H9 (cell line): Measurements from ENCODE around the gene TBC1D5. TPM values are rescaled to one million over a fixed set of nuclear protein-coding genes. Genes with fewer than 3 reads are reported as not detected.

Experiments
- DNase-seq: peaks from one replicate; pipeline ENCODE4 v3.0.0-alpha.2; 2017
- H2AFZ ChIP-seq: one replicate; pipeline ENCODE4 v1.6.1; 2013; ENCODE audit warnings: mild to moderate bottlenecking, low read length, control low read depth, moderate library complexity
- H2AK5ac ChIP-seq: 2 replicates; pipeline ENCODE4 v1.6.1; 2013; ENCODE audit warnings: low read length, control low read depth, mixed read lengths; ENCODE audit not compliant: insufficient read length
- H2BK120ac ChIP-seq: one replicate; pipeline ENCODE4 v1.6.1; 2013; ENCODE audit warnings: low read depth, mild to moderate bottlenecking, low read length, control low read depth, inconsistent platforms; ENCODE audit not compliant: poor library complexity, severe bottlenecking
- H2BK12ac ChIP-seq: 2 replicates; pipeline ENCODE4 v1.6.1; 2013; ENCODE audit warnings: low read length, control low read depth, mixed read lengths, low read depth; ENCODE audit not compliant: insufficient read length
- H2BK15ac ChIP-seq: 2 replicates; pipeline ENCODE4 v1.6.1; 2013; ENCODE audit warnings: low read depth, low read length, control low read depth
- H2BK20ac ChIP-seq: one replicate; pipeline ENCODE4 v1.6.1; 2013; ENCODE audit warnings: low read depth, mild to moderate bottlenecking, low read length, control low read depth, inconsistent platforms; ENCODE audit not compliant: poor library complexity, severe bottlenecking
- H2BK5ac ChIP-seq: 2 replicates; pipeline ENCODE4 v1.6.1; 2013; ENCODE audit warnings: low read length, control low read depth, mixed read lengths; ENCODE audit not compliant: insufficient read length
- H3K14ac ChIP-seq: 2 replicates; pipeline ENCODE4 v1.6.1; 2013; ENCODE audit warnings: low read length, control low read depth; ENCODE audit not compliant: insufficient read depth
- H3K18ac ChIP-seq: 2 replicates; pipeline ENCODE4 v1.6.1; 2013; ENCODE audit warnings: low read depth, mild to moderate bottlenecking, mixed read lengths, low read length, control low read depth; ENCODE audit not compliant: insufficient read length
- H3K23ac ChIP-seq: 2 replicates; pipeline ENCODE4 v1.6.1; 2013; ENCODE audit warnings: low read length, control low read depth, mixed read lengths, low read depth; ENCODE audit not compliant: insufficient read length
- H3K23me2 ChIP-seq: 2 replicates; pipeline ENCODE4 v1.6.1; 2013; ENCODE audit warnings: low read depth, mild to moderate bottlenecking, mixed read lengths, low read length, control low read depth; ENCODE audit not compliant: insufficient read length, poor library complexity, severe bottlenecking
- H3K27ac ChIP-seq: 2 replicates; pipeline ENCODE4 v1.5.1; 2013; ENCODE audit warnings: low read length, control low read depth, mixed read lengths, low read depth; ENCODE audit not compliant: insufficient read length
- H3K27me3 ChIP-seq: 2 replicates; pipeline ENCODE4 v1.6.1; 2013; ENCODE audit warnings: low read length, control low read depth, inconsistent platforms; ENCODE audit not compliant: insufficient read depth
- H3K4ac ChIP-seq: 2 replicates; pipeline ENCODE4 v1.6.1; 2013; ENCODE audit warnings: low read depth, mild to moderate bottlenecking, control low read depth, inconsistent platforms, low read length, moderate library complexity
- H3K4me1 ChIP-seq: 2 replicates; pipeline ENCODE4 v1.6.1; 2013; ENCODE audit warnings: low read length, control low read depth, inconsistent platforms; ENCODE audit not compliant: insufficient read depth
- H3K4me2 ChIP-seq: 2 replicates; pipeline ENCODE4 v1.6.1; 2013; ENCODE audit warnings: low read length, control low read depth, mixed read lengths; ENCODE audit not compliant: insufficient read length, insufficient read depth
- H3K56ac ChIP-seq: 2 replicates; pipeline ENCODE4 v1.6.1; 2013; ENCODE audit warnings: low read depth, mild to moderate bottlenecking, mixed read lengths, low read length, control low read depth; ENCODE audit not compliant: insufficient read length
- H3K79me1 ChIP-seq: 2 replicates; pipeline ENCODE4 v1.6.1; 2013; ENCODE audit warnings: low read depth, mild to moderate bottlenecking, moderate library complexity, low read length, control low read depth, inconsistent platforms; ENCODE audit not compliant: insufficient read depth, poor library complexity, severe bottlenecking
- H3K79me2 ChIP-seq: 2 replicates; pipeline ENCODE4 v1.6.1; 2013; ENCODE audit warnings: low read length, control low read depth, inconsistent platforms; ENCODE audit not compliant: insufficient read depth
- H3K9ac ChIP-seq: 2 replicates; pipeline ENCODE4 v1.6.1; 2013; ENCODE audit warnings: low read length, control low read depth, mixed read lengths; ENCODE audit not compliant: insufficient read length; ENCODE audit errors: extremely low read depth
- H3K9me3 ChIP-seq: one replicate; pipeline ENCODE4 v1.6.1; 2013; ENCODE audit warnings: low read depth, low read length, inconsistent platforms; ENCODE audit not compliant: control insufficient read depth
- H3T11ph ChIP-seq: one replicate; pipeline ENCODE4 v1.6.1; 2013; ENCODE audit warnings: mild to moderate bottlenecking, low read length, control low read depth, inconsistent platforms
- H4K20me1 ChIP-seq: one replicate; pipeline ENCODE4 v1.6.1; 2013; ENCODE audit not compliant: control insufficient read depth, insufficient read length, insufficient read depth
- H4K5ac ChIP-seq: 2 replicates; pipeline ENCODE4 v1.6.1; 2013; ENCODE audit warnings: low read depth, mild to moderate bottlenecking, mixed read lengths, low read length, control low read depth; ENCODE audit not compliant: insufficient read length
- H4K8ac ChIP-seq: replicated peaks from 2 replicates; pipeline ENCODE4 v1.6.1; 2013; ENCODE audit warnings: low read length, control low read depth, mixed read lengths, low read depth; ENCODE audit not compliant: insufficient read length
- H4K91ac ChIP-seq: 2 replicates; pipeline ENCODE4 v1.6.1; 2013; ENCODE audit warnings: low read depth, mild to moderate bottlenecking, moderate library complexity, mixed read lengths, low read length, control low read depth; ENCODE audit not compliant: insufficient read length
- H3K27ac Mint-ChIP-seq, 3 experiments: 2 replicates in 2 of 3; 3 replicates in 1 of 3; pipeline ENCODE4 v1.8.0; 2020 to 2021; ENCODE audit warnings: mixed read lengths in 3 of 3, mild to moderate bottlenecking in 1 of 3, moderate library complexity in 1 of 3
- H3K27me3 Mint-ChIP-seq: 2 replicates; pipeline ENCODE4 v1.8.0; 2021; ENCODE audit warnings: low read depth, mild to moderate bottlenecking, moderate library complexity, mixed read lengths
- H3K36me3 Mint-ChIP-seq, 3 experiments: 2 replicates in 2 of 3; 3 replicates in 1 of 3; pipeline ENCODE4 v1.8.0; 2020 to 2021; ENCODE audit warnings: low read depth in 3 of 3, mixed read lengths in 3 of 3; ENCODE audit not compliant: insufficient read depth in 1 of 3
- H3K4me1 Mint-ChIP-seq, 2 experiments: 2 replicates each; pipeline ENCODE4 v1.8.0; 2020; ENCODE audit warnings: mixed read lengths in 2 of 2
- H3K4me3 Mint-ChIP-seq, 2 experiments: 2 replicates in 1 of 2; 3 replicates in 1 of 2; pipeline ENCODE4 v1.8.0; 2020 to 2021; ENCODE audit warnings: mild to moderate bottlenecking in 2 of 2, mixed read lengths in 2 of 2, moderate library complexity in 1 of 2
- H3K9me3 Mint-ChIP-seq, 2 experiments: 2 replicates in 1 of 2; 3 replicates in 1 of 2; pipeline ENCODE4 v1.8.0; 2020; ENCODE audit warnings: mild to moderate bottlenecking in 2 of 2, mixed read lengths in 2 of 2, moderate library complexity in 1 of 2
- WGBS: extraction: QIAGEN DNeasy Blood & Tissue Kit; methylation state at CpG from one replicate; pipeline ENCODE4 v1.1.7; 2013; ENCODE audit warnings: missing lambda C conversion rate, low lambda C conversion rate, mixed read lengths; ENCODE audit not compliant: insufficient read length; ENCODE audit errors: extremely low coverage; 5-methylcytosine and 5-hydroxymethylcytosine counted together
- total RNA-seq: library from RNA; stranded (reverse); gene quantifications from 2 replicates; pipeline ENCODE4 v1.2.1, GENCODE V29; 2021
- TF ChIP-seq, protein P1 (sequence below): fragments of 200-600 bp; sonication (generic); conservative IDR thresholded peaks from 3 replicates; pipeline ENCODE4 v1.8.0; 2021; ENCODE audit warnings: antibody characterized with exemption, mild to moderate bottlenecking

Gene TBC1D5
- total RNA-seq, 1 experiment from 2014 or later = 25.0 TPM

DNA sequence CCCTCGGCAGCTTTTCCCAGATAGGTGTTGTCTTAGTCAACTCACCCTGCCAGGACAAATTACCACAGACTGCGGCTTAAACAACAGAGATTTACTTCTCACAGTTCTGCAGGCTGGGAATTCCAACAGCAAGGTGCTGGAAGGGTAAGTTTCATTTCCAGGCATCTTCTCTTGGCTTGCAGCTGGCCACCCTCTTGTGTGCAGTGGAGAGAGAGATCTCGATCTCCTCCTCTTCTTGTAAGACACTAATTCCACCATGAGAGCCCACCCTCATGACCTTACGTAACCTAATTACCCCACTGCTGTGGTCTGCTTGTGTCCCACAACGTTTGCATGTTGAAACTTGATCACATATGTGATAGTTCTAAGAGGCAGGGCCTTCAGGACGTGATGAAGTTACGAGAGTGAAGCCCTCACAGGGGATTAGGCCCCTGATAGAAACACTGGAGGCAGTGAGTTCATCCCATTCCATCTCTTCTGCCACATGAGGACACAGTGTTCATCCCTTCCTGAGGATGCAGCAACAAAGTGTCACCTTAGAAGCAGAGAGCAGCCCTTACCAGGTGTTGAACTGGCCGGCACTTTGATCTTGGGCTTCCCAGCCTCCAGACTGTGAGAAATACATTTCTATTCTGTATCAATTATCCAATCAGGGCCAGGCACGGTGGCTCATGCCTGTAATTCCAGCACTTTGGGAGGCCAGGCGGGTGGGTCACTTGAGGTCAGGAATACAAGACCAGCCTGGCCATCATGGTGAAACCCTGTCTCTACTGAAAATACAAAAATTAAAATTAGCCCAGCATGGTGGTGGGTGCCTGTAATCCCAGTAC is 609.9 kb downstream of the TBC1D5 start:
- H4K5ac ChIP-seq = no peak overlapping the region
- H3K14ac ChIP-seq = no peak overlapping the region
- no peak overlapping the region for H3K4ac ChIP-seq
- H3K9ac ChIP-seq = no peak overlapping the region
- no peak overlapping the region for H3K4me2 ChIP-seq
- Mint-ChIP-seq H3K4me1 (no peaks in the 10 kb centered on the region), H3K27ac (no peak overlapping the region), H3K27me3 (no peaks in the 10 kb centered on the region; the same call in none of the 2 replicates), H3K9me3 (peaks cover 9 to 16% of the 10 kb centered on the region in 2 experiments; a peak in 4 of 5 replicates), H3K4me3 (no peak overlapping the region), H3K36me3 (peaks cover 0 to 13% (median 0%) of the 10 kb centered on the region in 3 experiments; a peak in 3 of 7 replicates)
- H3K9me3 ChIP-seq = no peaks in the 10 kb centered on the region
- H3K27ac ChIP-seq = no peak overlapping the region
- no peak overlapping the region for H3T11ph ChIP-seq
- H3K4me1 ChIP-seq = no peaks in the 10 kb centered on the region
- H3K23ac ChIP-seq = no peak overlapping the region
- no peaks in the 10 kb centered on the region for H3K79me1 ChIP-seq
- H4K8ac ChIP-seq = no peak overlapping the region
- no peak overlapping the region for H2BK15ac ChIP-seq
- H2BK20ac ChIP-seq = no peak overlapping the region
- no peak overlapping the region for H4K91ac ChIP-seq
- no peak overlapping the region for H3K18ac ChIP-seq
- H2BK120ac ChIP-seq = no peak overlapping the region
- H2BK12ac ChIP-seq = no peak overlapping the region
- no peaks in the 10 kb centered on the region for H3K27me3 ChIP-seq
- TF ChIP-seq, protein P1, sequence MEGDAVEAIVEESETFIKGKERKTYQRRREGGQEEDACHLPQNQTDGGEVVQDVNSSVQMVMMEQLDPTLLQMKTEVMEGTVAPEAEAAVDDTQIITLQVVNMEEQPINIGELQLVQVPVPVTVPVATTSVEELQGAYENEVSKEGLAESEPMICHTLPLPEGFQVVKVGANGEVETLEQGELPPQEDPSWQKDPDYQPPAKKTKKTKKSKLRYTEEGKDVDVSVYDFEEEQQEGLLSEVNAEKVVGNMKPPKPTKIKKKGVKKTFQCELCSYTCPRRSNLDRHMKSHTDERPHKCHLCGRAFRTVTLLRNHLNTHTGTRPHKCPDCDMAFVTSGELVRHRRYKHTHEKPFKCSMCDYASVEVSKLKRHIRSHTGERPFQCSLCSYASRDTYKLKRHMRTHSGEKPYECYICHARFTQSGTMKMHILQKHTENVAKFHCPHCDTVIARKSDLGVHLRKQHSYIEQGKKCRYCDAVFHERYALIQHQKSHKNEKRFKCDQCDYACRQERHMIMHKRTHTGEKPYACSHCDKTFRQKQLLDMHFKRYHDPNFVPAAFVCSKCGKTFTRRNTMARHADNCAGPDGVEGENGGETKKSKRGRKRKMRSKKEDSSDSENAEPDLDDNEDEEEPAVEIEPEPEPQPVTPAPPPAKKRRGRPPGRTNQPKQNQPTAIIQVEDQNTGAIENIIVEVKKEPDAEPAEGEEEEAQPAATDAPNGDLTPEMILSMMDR = no peak
- no peak for DNase-seq
- H4K20me1 ChIP-seq = no peaks in the 10 kb centered on the region
- H2BK5ac ChIP-seq = no peak overlapping the region
- no peaks in the 10 kb centered on the region for H3K23me2 ChIP-seq
- H3K56ac ChIP-seq = no peak overlapping the region
- no peak overlapping the region for H2AK5ac ChIP-seq
- no peaks in the 10 kb centered on the region for H3K79me2 ChIP-seq
- no CpG with 5 or more reads among the region's 10 CpGs for WGBS
- H2AFZ ChIP-seq = no peak overlapping the region
